COLO829 (cell line): ENCODE results near the gene FAM174A.
A peak's percentile ranks its signal among the peaks of the same experiment; 100 is the strongest.

ENCODE experiments used
- DNase-seq: peaks from one replicate; pipeline ENCODE4 v3.0.0; 2012; ENCODE audit warnings: low spot score

The FAM174A gene

GRCh38 chr5:100535060-100536005 lies at the start of gene FAM174A:
Gene FAM174A (plus strand): TSS chr5:100535374. CDS start chr5:100535531, 157 bp downstream.
- DNase-seq: peak; percentile 67

GRCh38 chr5:100493996-100494395 lies 41.2 kb upstream of the FAM174A start:
- no peak for DNase-seq

DNA sequence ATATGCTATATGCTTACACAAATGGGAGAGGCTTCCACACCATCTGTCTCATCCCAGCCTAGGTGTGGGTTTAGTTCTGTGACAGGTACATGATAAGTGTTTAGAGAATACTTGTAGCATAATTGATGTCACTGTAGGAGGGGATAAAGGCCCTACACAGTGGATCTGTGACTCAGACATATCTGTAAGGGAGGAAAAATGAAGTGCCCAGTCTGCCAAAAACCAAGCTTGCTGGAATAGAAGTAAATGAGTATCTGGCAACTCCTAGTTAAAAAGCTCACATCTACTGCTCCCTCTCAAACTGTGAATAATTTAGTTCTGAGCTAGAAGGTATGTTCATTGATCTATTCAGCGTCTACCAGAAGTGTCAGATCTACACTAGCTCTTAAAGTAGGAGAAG lies 38.9 kb upstream of the FAM174A start:
- DNase-seq: no peak

DNA sequence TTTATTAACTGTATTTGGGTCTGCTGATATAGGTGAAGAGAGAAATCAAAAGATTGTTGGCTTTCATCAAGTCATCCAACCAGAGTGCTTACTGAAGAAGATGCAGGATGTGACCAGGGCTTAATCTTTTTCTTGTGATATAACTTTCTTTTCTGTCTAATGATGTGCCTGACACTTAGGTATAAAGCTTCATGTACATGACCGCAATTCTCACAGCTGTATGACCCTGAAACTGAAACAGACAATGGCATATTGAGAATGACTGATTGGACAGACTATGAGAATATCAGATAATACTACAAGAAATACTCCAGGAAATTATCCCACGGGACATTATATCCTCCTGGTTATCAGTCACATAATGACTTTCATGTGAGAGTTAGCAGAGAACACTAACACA lies 32.5 kb upstream of the FAM174A start:
- no peak for DNase-seq

DNA sequence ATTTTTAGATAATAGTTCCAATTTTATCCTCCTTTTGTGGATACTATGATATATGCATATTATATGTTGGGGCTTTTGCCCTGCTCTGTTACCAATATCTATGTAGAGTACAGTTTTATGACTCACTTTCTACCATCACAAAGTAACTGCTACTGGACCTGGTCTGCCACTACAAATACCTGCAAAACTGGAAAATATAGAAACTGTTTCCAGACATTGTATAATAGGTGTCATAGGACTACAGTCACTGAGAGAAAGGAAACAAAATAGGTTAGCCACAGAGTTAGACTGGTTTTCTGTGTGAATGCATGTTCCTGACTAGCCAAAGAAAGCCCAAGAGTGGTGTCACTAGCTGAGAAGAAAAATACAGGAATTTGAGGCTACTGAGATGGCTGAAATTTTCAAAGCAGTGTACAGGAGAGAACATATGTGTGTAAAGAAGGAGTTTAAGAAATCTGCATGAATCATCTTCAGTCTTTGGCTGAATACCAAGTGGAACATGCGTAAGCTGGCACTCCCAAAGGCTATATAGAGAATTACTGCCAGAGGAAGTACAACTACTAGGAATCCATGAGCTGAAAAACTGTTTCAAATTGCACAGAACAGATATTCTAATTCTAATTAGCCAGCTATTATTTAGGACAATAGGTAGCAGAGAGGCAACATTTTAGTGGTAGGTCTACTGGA lies 29.0 kb upstream of the FAM174A start:
- DNase-seq: peak; percentile 0

DNA sequence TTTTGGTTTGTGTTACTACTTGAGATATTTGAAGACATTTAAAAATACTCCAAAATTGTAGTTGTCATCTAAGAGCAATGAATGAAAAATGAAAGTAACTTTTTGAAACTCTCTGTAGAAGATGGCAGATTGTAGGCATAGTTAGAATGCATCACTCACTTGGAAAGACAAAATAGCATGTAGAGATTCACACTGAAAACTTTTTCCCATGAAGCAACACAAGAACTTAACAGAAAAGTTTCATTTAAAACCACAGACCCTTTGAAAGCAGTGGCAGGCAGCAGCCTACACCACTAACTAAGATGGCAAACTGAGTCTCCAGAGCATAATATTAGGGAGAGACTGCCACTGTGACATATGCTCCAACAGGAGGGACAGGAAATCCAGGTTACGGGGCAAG lies 18.9 kb upstream of the FAM174A start:
- DNase-seq: no peak

- DNase-seq: no peak
Observed at GRCh38 chr5:100517301-100517974, 17.7 kb upstream of the FAM174A start.

GRCh38 chr5:100518377-100518776 lies 16.8 kb upstream of the FAM174A start:
- no peak for DNase-seq

DNA sequence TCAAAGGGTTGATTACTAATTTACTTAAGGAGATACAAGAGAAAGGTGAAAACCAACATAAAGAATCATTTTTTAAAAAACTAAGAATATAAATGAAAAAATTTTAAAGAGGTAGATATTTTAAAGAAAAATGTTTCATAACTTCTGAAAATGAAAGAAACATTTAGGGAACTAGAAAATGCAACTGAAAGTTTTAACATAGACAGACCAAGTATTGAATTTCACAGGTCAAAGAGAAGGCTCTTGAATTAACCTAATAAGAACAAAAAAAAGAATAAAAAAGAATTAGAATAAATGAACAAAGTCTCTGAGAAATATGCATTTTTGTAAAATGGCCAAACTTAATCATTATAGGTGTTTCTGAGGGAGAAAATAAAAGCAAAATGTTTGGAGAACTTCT lies 16.1 kb upstream of the FAM174A start:
- DNase-seq: no peak

- no peak for DNase-seq
Observed at GRCh38 chr5:100520348-100520747, 14.8 kb upstream of the FAM174A start.

- no peak for DNase-seq
Observed at GRCh38 chr5:100537946-100538345, 2.8 kb downstream of the FAM174A start.

DNA sequence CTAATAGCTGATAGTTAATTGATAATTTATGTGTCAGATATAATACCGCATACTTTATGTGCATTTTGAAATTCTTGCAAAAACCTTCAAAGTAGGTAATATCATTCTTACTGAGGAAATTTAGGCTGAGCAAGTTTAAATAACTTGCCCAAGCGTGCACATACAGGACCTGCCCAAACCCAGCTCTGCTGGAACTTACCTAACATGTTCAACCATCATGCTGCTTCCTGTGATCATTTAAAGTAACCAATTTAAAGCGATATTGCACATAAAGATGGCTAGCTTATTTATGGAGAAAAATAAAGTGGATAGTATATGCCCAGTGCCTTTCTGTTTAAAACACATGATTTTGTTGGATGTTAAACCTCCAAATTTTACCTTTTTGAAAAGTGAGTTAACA lies 4.3 kb downstream of the FAM174A start:
- DNase-seq: no peak

- DNase-seq: no peak
Observed at GRCh38 chr5:100542086-100542485, 6.9 kb downstream of the FAM174A start.

- DNase-seq: no peak
Observed at GRCh38 chr5:100546001-100546400, 10.8 kb downstream of the FAM174A start.

- DNase-seq: no peak
Observed at GRCh38 chr5:100550531-100551051, 15.4 kb downstream of the FAM174A start.

GRCh38 chr5:100551183-100551582 lies 16.0 kb downstream of the FAM174A start:
- DNase-seq: no peak

DNA sequence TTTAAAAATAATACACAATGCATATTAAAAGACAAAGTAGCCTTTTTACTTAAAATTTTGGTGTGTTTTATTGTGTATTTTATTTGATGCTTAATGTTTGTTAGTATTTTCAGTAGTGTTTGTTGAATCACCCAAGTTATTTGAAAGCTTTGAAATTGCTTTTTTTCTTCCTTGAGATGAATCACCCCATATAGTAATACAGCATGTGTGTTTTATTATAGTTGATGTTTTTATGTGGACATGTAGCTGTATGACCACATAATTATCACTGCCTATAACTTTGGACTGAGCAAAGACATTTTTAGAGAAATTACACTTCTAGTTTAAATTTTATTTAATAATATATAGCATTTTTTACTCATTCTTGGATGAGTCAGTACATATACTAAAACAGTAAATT lies 18.0 kb downstream of the FAM174A start:
- DNase-seq: no peak

DNA sequence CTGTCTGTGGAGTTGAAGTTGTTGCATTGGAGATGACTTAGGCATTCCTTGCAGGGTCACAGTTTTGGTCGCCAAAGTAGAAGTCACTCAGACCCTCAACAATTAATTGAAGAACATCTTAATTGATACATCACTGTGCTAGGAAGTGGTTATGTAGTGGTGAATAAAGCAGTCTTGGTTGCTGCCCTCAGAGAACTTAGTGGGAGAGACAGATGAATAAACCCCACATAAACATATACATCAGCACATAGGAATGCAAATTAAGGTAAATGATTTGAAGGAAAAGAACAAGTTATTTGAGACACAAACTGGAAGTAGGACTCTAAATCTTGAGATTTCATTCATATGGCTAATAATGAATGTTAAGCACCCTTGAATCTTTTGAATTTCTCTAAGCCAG lies 25.7 kb downstream of the FAM174A start:
- no peak for DNase-seq

DNA sequence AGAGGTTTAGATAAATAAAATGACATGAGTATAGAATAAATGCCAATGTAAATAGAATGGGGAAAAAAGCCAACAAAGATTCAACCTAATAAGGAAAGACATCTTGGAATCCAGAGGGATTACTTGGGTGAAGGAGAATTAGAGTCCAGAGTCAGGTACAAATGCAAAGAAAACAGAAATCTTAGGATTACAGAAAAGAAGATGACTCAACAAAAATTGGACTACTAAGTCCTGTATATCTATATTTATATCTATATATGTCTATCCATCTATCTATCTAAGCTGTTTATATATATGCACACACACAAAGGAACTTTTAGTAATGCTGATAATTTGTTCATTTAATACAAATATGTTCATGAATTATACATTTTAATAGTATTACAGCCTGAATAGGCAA lies 27.6 kb downstream of the FAM174A start:
- DNase-seq: no peak

- DNase-seq: no peak
Observed at GRCh38 chr5:100566382-100567141, 31.4 kb downstream of the FAM174A start.

DNA sequence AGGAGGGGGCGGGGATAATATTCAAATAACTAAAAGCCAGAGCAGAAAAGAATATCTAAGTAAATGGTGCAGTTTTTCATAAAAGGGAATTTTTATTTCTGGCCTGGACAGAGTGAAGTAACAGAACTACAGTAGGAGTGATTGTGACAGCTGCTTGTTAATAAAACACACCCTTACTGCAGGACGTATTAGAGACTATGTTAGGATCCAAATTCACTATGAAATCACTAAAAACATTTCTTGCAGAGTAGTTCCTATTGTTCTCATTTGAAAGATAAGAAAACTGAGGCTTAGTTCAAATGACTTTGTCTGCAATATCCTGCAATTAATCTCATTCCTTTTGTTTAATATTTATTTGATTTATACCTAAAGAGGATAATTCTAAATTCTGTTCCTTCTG lies 39.5 kb downstream of the FAM174A start:
- no peak for DNase-seq

- no peak for DNase-seq
Observed at GRCh38 chr5:100575815-100576214, 40.6 kb downstream of the FAM174A start.
